ENCODE results near the gene IL31RA. TPM values are rescaled to one million over a fixed set of nuclear protein-coding genes. Genes with fewer than 3 reads are reported as not detected.
"Not testable (repeated sequence)": the region's sequence is repeated elsewhere in the genome, so short reads cannot be mapped to it uniquely, and the experiment has no call there.

IL31RA gene
- polyA plus RNA-seq (ENCODE audit: insufficient read length in 4 of 4), result under 1 TPM; 0.06 to 0.16 (median 0.12) TPM

GRCh38 chr5:55850839-55851674, at the start of gene IL31RA:
IL31RA (plus strand) TSS chr5:55851357; CDS start chr5:55851571, 214 bp downstream.
- no peak for DNase-seq (ENCODE audit: low read depth in 4 of 4, low spot score in 2 of 4)

- DNase-seq (ENCODE audit: low read depth in 4 of 4, low spot score in 2 of 4), result not testable (repeated sequence)
Measured at GRCh38 chr5:55808814-55809213, 42.3 kb upstream of the IL31RA start.

GRCh38 chr5:55815939-55816338, 35.2 kb upstream of the IL31RA start:
- DNase-seq (ENCODE audit: low read depth in 4 of 4, low spot score in 2 of 4), result not testable (repeated sequence)

- no peak for DNase-seq (ENCODE audit: low read depth in 4 of 4, low spot score in 2 of 4)
Measured at GRCh38 chr5:55816342-55816741, 34.8 kb upstream of the IL31RA start.

- no peak for DNase-seq (ENCODE audit: low read depth in 4 of 4, low spot score in 2 of 4)
Measured at GRCh38 chr5:55817030-55817429, 34.1 kb upstream of the IL31RA start.

GRCh38 chr5:55820488-55820887, 30.7 kb upstream of the IL31RA start:
- no peak for DNase-seq (ENCODE audit: low read depth in 4 of 4, low spot score in 2 of 4)

GRCh38 chr5:55821731-55822512, 29.2 kb upstream of the IL31RA start:
- peak in 2 of 4 donors; percentile 9 to 19 for DNase-seq (ENCODE audit: low read depth in 4 of 4, low spot score in 2 of 4)

GRCh38 chr5:55823151-55823796, 27.9 kb upstream of the IL31RA start:
- no peak for DNase-seq (ENCODE audit: low read depth in 4 of 4, low spot score in 2 of 4)

GRCh38 chr5:55829956-55830355, 21.2 kb upstream of the IL31RA start:
- DNase-seq (ENCODE audit: low read depth in 4 of 4, low spot score in 2 of 4), result no peak

- no peak for DNase-seq (ENCODE audit: low read depth in 4 of 4, low spot score in 2 of 4)
Measured at GRCh38 chr5:55832446-55832845, 18.7 kb upstream of the IL31RA start.

- DNase-seq (ENCODE audit: low read depth in 4 of 4, low spot score in 2 of 4), result no peak
Measured at GRCh38 chr5:55836191-55836590, 15.0 kb upstream of the IL31RA start.

- DNase-seq (ENCODE audit: low read depth in 4 of 4, low spot score in 2 of 4), result no peak
Measured at GRCh38 chr5:55841976-55842375, 9.2 kb upstream of the IL31RA start.

GRCh38 chr5:55847837-55848236, 3.3 kb upstream of the IL31RA start:
- no peak for DNase-seq (ENCODE audit: low read depth in 4 of 4, low spot score in 2 of 4)

- no peak for DNase-seq (ENCODE audit: low read depth in 4 of 4, low spot score in 2 of 4)
Measured at GRCh38 chr5:55848783-55849182, 2.4 kb upstream of the IL31RA start.

- DNase-seq (ENCODE audit: low read depth in 4 of 4, low spot score in 2 of 4), result no peak
Measured at GRCh38 chr5:55851675-55851979, 470 bp downstream of the IL31RA start.

- no peak for DNase-seq (ENCODE audit: low read depth in 4 of 4, low spot score in 2 of 4)
Measured at GRCh38 chr5:55852503-55852902, 1.3 kb downstream of the IL31RA start.

GRCh38 chr5:55853041-55853670, 2.0 kb downstream of the IL31RA start:
- DNase-seq (ENCODE audit: low read depth in 4 of 4, low spot score in 2 of 4), result no peak

- no peak for DNase-seq (ENCODE audit: low read depth in 4 of 4, low spot score in 2 of 4)
Measured at GRCh38 chr5:55853818-55854217, 2.7 kb downstream of the IL31RA start.

- no peak for DNase-seq (ENCODE audit: low read depth in 4 of 4, low spot score in 2 of 4)
Measured at GRCh38 chr5:55855509-55855908, 4.4 kb downstream of the IL31RA start.

- no peak for DNase-seq (ENCODE audit: low read depth in 4 of 4, low spot score in 2 of 4)
Measured at GRCh38 chr5:55856516-55857246, 5.5 kb downstream of the IL31RA start.
